GM20000 (cell line): ENCODE data around the gene LRRC41.
"Not testable (repeated sequence)": the region's sequence is repeated elsewhere in the genome, so short reads cannot be mapped to it uniquely, and the experiment has no call there.

Experiments used
- DNase-seq: peaks from one replicate; pipeline ENCODE4 v3.0.0; 2012; ENCODE audit warnings: low spot score
- TF ChIP-seq, protein P1 (sequence below): IDR thresholded peaks from 2 replicates; pipeline ENCODE4 v1.5.1; 2012; ENCODE audit warnings: mild to moderate bottlenecking, control low read depth; ENCODE audit errors: extremely low read depth, missing control alignments

Gene LRRC41

DNA sequence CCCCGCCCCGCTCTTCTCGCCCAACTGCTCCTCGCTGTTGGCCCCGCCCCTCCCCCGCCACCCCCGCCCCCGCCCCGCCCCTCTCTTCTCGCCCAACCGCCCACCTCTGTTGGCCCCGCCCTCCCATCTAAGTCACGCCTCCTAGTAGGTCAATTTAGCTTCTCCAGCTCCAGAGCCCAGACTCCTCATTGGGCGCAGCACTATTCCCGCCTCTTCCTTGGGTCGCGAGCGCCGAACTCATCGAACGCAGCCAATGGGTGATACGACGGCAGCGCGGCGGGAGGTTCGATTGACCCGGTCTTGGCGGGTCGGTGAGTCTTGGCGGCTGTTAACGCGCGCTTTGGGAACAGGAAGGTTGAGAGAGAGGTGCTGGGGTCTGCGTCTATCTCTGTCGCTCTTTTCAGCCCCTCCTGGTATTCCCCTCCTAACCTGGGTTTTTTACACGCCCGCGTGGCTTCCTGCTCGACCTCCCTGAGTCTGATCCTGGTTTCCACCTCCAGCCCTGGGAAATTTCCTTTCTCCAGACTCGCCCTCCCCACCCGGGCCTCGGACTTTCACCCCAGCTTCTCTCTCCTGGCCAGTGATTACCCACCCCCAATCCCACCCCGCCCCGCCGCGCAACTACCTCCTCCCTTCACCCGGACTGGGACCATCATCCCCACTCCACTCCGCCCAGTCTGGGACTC, 55.8 kb downstream of the LRRC41 start, which contains the start of gene RAD54L:
TSS of gene RAD54L (plus strand) at position 328 of the 686 bp plus-strand sequence. CDS start 643 bp downstream, outside the sequence.
- TF ChIP-seq, protein P1, sequence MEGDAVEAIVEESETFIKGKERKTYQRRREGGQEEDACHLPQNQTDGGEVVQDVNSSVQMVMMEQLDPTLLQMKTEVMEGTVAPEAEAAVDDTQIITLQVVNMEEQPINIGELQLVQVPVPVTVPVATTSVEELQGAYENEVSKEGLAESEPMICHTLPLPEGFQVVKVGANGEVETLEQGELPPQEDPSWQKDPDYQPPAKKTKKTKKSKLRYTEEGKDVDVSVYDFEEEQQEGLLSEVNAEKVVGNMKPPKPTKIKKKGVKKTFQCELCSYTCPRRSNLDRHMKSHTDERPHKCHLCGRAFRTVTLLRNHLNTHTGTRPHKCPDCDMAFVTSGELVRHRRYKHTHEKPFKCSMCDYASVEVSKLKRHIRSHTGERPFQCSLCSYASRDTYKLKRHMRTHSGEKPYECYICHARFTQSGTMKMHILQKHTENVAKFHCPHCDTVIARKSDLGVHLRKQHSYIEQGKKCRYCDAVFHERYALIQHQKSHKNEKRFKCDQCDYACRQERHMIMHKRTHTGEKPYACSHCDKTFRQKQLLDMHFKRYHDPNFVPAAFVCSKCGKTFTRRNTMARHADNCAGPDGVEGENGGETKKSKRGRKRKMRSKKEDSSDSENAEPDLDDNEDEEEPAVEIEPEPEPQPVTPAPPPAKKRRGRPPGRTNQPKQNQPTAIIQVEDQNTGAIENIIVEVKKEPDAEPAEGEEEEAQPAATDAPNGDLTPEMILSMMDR = no peak
- peak; percentile 98 for DNase-seq

DNA sequence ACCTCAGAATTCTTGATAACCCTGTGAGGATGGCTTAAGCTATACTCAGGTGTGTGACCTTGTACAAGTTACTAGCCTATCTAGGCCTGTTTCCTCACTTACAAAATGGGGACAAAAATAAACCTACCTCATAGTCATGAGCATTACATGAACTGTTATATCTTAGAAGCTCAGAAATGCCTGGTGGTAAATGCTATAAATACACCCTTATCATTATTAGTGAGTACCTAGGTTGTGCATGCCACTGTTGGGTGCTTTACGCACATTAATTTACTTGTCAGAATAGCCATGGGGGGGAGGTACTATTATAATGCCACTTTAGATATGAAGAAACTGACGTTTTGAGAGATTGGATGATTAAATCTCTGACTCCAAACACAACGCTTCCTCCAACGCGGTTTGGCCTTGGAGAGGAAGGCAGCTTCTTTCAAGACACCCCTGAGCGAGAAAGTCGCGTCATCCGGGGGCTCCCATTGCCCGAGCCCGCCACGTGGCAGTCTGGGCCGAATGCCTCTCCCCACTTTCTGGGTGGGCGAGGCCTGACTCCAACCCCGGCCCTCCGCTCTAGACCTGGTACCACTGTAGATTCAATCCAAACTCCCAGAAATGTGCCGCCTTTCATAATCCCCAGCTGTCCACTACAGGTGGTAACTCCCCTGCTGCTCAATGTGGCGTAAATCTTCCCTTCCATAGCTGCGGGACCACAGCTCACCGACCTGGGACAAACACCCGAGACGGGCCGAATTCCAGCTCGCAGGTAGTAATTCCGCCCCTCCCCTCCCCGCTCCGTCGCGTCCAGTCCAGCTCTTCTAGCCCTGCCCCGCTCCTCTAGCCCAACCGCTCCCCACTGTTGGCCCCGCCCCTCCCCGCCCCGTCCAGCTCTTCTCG, 56.6 kb downstream of the LRRC41 start:
- DNase-seq = peak; percentile 56
- TF ChIP-seq, protein P1 = no peak

DNA sequence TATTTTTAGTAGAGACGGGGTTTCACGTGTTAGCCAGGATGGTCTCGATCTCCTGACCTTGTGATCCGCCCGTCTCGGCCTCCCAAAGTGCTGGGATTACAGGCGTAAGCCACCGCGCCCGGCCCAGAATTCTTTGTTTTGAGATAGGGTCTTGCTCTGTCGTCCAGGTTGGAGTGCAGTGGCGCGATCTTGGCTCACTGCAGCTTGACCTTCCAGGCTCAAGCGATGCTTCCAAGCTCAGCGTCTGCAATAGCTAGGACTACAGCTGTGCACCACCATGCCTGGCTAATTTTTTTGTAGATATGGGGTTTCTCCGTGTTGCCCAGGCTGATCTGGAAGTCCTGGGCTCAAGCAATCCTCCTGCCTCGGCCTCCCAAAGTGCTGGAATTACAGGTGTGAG, 57.3 kb downstream of the LRRC41 start:
- not testable (repeated sequence) for DNase-seq

DNA sequence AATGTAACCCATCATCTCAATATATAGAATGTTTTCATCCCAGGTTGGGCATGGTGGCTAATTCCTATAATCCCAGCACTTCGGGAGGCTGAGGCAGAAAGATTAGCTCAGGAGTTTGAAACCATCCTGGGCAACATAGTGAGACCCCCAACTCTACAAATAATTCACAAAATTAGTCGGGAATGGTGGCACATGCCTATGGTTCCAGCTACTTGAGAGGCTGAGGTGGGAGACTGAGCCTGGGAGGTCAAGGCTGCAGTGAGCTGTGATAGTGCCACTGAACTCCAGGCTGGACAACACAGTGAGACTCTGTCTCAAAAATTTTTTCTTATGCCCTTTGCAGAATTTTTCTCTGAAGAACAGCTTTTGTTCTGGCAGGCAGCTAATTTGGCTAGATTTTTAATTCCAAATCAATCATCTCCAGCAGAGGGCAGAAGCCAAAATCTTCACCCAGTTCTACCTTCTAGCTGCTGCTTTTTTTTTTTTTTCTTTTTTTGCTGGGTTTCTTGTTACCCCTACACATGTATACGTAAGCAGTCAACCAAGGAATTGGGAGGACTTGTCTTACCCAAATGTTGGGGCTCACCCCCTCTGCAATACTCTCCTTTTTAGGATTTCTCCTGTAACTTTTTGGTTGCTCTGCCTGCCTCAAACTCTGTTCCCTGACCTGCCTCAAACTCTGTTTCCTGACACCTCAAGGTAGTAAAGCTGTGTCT, 58.6 kb downstream of the LRRC41 start:
- peak; percentile 74 for DNase-seq
- TF ChIP-seq, protein P1 = peak; percentile 19

DNA sequence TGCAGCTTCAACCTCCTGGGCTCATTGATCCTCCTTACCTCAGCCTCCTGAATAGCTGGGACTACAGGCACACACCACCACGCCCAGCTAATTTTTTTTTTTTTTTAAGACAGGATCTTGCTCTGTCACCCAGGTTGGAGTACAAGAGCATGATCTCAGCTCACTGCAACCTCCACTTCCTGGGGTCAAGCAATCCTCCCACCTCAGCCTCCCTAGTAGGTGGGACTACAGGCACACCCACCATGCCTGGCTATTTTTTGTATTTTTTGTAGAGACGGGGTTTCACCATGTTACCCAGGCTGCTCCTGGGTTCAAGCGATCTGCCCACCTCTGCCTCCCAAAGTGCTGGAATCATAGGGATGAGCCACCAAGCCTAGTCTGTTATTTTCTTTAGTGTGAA, 59.6 kb downstream of the LRRC41 start:
- DNase-seq = not testable (repeated sequence)

DNA sequence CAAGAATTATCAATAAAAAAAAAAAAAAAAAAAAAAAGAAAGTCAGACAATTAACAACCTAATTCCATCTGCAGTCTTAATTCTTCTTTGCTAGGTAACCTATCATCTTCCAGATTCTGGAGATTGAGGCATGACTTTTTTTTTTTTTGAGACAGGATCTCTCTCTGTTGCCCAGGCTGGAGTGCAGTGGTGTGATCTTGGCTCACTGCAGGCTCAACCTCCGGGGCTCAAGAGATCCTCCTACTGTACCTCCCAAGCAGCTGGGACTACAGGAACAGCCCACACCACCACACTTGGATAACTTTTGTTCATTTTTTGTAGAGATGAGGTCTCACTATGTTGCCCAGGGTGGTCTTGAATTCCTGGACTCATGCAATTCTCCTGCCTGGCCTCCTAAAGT, 60.5 kb downstream of the LRRC41 start:
- DNase-seq = no peak
- TF ChIP-seq, protein P1 = no peak

DNA sequence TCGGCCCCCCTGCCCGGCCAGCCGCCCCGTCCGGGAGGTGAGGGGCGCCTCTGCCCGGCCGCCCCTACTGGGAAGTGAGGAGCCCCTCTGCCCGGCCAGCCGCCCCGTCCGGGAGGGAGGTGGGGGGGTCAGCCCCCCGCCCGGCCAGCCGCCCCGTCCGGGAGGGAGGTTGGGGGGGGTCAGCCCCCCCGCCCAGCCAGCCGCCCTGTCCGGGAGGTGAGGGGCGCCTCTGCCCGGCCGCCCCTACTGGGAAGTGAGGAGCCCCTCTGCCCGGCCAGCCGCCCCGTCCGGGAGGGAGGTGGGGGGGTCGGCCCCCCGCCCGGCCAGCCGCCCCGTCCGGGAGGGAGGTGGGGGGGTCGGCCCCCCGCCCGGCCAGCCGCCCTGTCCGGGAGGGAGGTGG, 61.7 kb downstream of the LRRC41 start:
- DNase-seq = not testable (repeated sequence)

DNA sequence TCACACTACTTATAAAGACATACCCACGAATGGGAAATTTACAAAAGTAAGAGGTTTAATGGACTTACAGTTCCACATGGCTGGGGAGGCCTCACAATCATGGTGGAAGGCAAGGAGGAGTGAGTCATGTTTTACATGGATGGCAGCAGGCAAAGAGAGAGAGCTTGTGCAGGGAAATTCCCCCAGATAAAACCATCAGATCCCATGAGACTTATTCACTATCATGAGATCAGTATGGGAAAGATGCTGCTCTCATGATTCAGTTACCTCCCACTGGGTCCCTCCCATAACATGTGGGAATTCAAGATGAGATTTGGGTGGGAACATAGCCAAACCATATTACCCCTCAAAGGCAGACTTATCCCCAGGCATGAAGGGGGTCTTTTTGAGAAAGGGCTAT, 64.6 kb downstream of the LRRC41 start:
- DNase-seq = not testable (repeated sequence)

DNA sequence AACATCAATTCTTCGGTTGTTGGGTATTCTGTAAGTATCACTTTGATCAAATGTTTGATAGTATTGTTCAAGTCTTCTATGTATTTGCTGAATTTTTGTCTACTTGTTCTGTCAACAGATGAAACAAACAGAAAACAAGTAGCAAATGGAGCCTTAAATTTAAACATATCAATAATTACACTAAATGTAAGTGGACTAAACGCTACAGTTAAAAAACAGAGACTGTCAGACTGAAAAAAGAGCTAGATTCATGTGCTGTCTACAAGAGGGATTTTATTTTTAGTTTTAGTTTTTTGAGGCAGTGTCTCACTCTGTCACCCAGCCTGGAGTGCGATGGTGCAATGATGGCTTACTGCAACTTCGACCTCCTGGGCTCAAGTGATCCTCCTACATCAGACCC, 66.5 kb downstream of the LRRC41 start:
- no peak for DNase-seq
- TF ChIP-seq, protein P1 = no peak

DNA sequence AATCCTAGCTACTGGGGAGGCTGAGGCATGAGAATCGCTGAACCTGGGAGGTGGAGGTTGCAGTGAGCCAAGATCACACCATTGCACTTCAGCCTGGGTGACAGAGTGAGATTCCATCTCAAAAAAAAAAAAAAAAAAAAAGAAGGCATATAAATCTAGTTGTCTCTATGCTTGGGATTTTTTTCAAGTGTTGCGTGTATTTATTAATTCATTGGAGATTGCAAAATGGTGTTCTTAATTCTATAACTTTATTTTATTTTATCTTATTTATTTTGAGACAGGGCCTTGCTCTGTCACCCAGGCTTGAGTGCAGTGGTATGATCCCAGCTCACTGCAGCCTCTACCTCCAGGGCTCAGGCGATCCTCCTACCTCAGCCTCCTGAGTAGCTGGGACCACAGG, 72.2 kb downstream of the LRRC41 start:
- not testable (repeated sequence) for DNase-seq
